Activated CD4-positive, alpha-beta T cell treated with anti-CD3 and anti-CD28 coated beads for 36 hours (primary cell): ENCODE data around the gene CUL5. TPM values are rescaled to one million over a fixed set of nuclear protein-coding genes. Genes with fewer than 3 reads are reported as not detected.
A peak's percentile ranks its signal among the peaks of the same experiment; 100 is the strongest.

Experiments
- ATAC-seq: fragments of 200-7000 bp; cut with Tn5 transposase; one replicate; pipeline ENCODE4 v1.10.0; 2021; ENCODE audit warnings: mild to moderate bottlenecking, moderate library complexity
- CTCF ChIA-PET: fragments of 350-600 bp; sonication (Branson Sonifier 250); formaldehyde crosslinking; loops from one replicate; lab custom pipeline; 2021; ENCODE audit warnings: antibody characterized with exemption; lab: Charles Lee
- POLR2A ChIA-PET: fragments of 350-600 bp; sonication (Branson Sonifier 250); formaldehyde crosslinking; loops from one replicate; lab custom pipeline; 2021; ENCODE audit warnings: antibody characterized with exemption, inconsistent platforms; lab: Charles Lee
- DNase-seq: peaks from one replicate; pipeline ENCODE4 v3.0.0-alpha.2; 2020
- H3K27ac Mint-ChIP-seq: one replicate; pipeline ENCODE4 v1.8.0; 2021; ENCODE audit warnings: mixed read lengths
- H3K27me3 Mint-ChIP-seq: one replicate; pipeline ENCODE4 v1.8.0; 2021; ENCODE audit warnings: mixed read lengths
- H3K36me3 Mint-ChIP-seq: one replicate; pipeline ENCODE4 v1.8.0; 2021; ENCODE audit warnings: low read depth, mixed read lengths
- H3K4me1 Mint-ChIP-seq: one replicate; pipeline ENCODE4 v1.8.0; 2021; ENCODE audit warnings: mixed read lengths
- H3K4me3 Mint-ChIP-seq: one replicate; pipeline ENCODE4 v1.8.0; 2021; ENCODE audit warnings: mild to moderate bottlenecking, moderate library complexity, mixed read lengths
- H3K9me3 Mint-ChIP-seq: one replicate; pipeline ENCODE4 v1.8.0; 2021; ENCODE audit warnings: low read depth, mixed read lengths
- intact Hi-C, 2 experiments: fragments of 100-400 bp; cut with DNase I in 1 of 2; cut with micrococcal nuclease in 1 of 2; formaldehyde crosslinking; loops; one replicate each; pipeline versions ENCODE4 v1.14.2 to v1.15.1; 2022 to 2024; cut with DNase I, micrococcal nuclease
- total RNA-seq, 2 experiments: library from RNA; stranded (reverse); gene quantifications; one replicate each; pipeline ENCODE4 v1.2.3, GENCODE V29; 2021

Gene CUL5
- total RNA-seq, 2 experiments from 2014 or later: 19.7 to 34.4 TPM

- H3K9me3 Mint-ChIP-seq: no peaks in the 10 kb centered on the region
- no peak overlapping the region for H3K4me3 Mint-ChIP-seq
- H3K36me3 Mint-ChIP-seq: peaks cover 38% of the 10 kb centered on the region
- ChIA-PET CTCF (interaction anchor here (0.5 kb wide), 1 partner anchor 262 kb away, joined by 3 read pairs; no protein-coding TSS in a partner anchor), POLR2A (no interaction called here)
- peak; percentile 60 for DNase-seq
- peak overlapping the region; percentile 80 for H3K27ac Mint-ChIP-seq
- peaks cover 26% of the 10 kb centered on the region for H3K4me1 Mint-ChIP-seq
- no peaks in the 10 kb centered on the region for H3K27me3 Mint-ChIP-seq
- intact Hi-C loops: loop anchor here (1.0 to 5.0 kb wide), 5 partner anchors 86 to 511 kb away; partner anchors contain the start of genes NPAT (in 2 of the 2), ATM (in 1 of the 2) and C11orf65 (in 1 of the 2)
- ATAC-seq: peak; percentile 60
These were observed 127.3 kb downstream of the CUL5 start for GRCh38 chr11:108135845-108136544.

DNA sequence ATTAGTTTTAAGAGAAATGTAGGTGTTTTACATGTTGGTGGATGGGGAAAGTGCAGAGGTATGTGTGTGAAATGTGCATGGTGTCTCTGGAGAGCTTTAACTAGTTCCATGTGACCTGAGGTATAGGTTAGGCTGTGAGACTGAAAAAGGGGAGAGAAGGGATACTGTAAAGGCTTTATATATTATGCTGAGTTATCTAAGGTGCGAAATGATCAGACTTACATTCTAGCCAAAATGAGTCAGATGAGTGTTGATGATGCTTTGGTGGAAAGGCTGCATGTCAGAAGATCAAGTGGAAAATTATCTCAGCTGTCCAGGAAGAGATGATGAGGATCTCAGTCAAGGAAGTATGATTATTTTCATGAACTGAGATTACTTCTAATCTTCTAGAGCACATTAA is 128.5 kb downstream of the CUL5 start:
- DNase-seq: no peak
- ChIA-PET CTCF (interaction anchor here (1.3 to 1.4 kb wide), 2 partner anchors 9 to 11 kb away, joined by 3 to 5 read pairs; no protein-coding TSS in a partner anchor), POLR2A (no interaction called here)
- Mint-ChIP-seq H3K4me1 (peaks cover 26% of the 10 kb centered on the region), H3K27ac (peak overlapping the region; percentile 75), H3K36me3 (peaks cover 38% of the 10 kb centered on the region), H3K4me3 (no peak overlapping the region), H3K9me3 (no peaks in the 10 kb centered on the region), H3K27me3 (no peaks in the 10 kb centered on the region)
- peak; percentile 74 for ATAC-seq
- intact Hi-C loops: loop anchor here (2.0 to 5.0 kb wide), 4 partner anchors 86 to 510 kb away; partner anchors contain the start of genes ATM (in 1 of the 2), C11orf65 (in 1 of the 2) and NPAT (in 1 of the 2)

DNA sequence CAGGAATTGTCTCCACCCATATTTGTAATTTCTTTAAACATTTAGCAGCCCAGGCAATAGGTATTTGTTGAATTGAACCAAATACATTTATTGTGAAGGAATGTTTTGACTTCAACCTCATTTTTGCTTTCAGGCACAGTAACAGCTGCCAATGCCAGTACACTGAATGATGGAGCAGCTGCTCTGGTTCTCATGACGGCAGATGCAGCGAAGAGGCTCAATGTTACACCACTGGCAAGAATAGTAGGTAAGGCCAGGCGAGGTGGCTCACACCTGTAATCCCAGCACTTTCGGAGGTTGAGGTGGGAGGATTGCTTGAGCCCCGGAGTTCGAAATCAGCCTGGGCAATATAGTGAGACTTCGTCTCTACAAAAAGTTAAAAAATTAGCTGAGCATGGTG is 133.6 kb downstream of the CUL5 start:
- intact Hi-C loops: loop anchor here in 1 of 2 experiments (5.0 kb wide), 1 partner anchor 50 kb away; no protein-coding TSS in a partner anchor
- POLR2A ChIA-PET: no interaction called here
- Mint-ChIP-seq H3K4me3 (no peak overlapping the region), H3K36me3 (peaks cover 59% of the 10 kb centered on the region), H3K9me3 (no peaks in the 10 kb centered on the region), H3K27me3 (no peaks in the 10 kb centered on the region), H3K4me1 (peaks cover 17% of the 10 kb centered on the region), H3K27ac (no peak overlapping the region)
- CTCF ChIA-PET: interaction anchor here (1.5 to 1.6 kb wide), 2 partner anchors 24 to 29 kb away, joined by 4 to 6 read pairs; no protein-coding TSS in a partner anchor
- no peak for ATAC-seq
- DNase-seq: no peak

- Mint-ChIP-seq H3K4me3 (no peak overlapping the region), H3K27me3 (no peaks in the 10 kb centered on the region), H3K36me3 (peaks cover 63% of the 10 kb centered on the region), H3K9me3 (no peaks in the 10 kb centered on the region), H3K4me1 (peaks cover 12% of the 10 kb centered on the region), H3K27ac (peak overlapping the region; percentile 52)
- intact Hi-C loops: loop anchor here in 1 of 2 experiments (5.0 kb wide), 1 partner anchor 48 kb away; no protein-coding TSS in a partner anchor
- ATAC-seq (peak; percentile 70), DNase-seq (no peak)
- POLR2A ChIA-PET: interaction anchor here (0.6 kb wide), 1 partner anchor 42 kb away, joined by 5 read pairs; no protein-coding TSS in a partner anchor
- CTCF ChIA-PET: interaction anchor here (0.5 to 0.9 kb wide), 3 partner anchors 26 to 504 kb away, joined by 3 to 6 read pairs (median 3); no protein-coding TSS in a partner anchor
These were observed 135.9 kb downstream of the CUL5 start for GRCh38 chr11:108144615-108145014.

GRCh38 chr11:108147150-108147549 is 138.5 kb downstream of the CUL5 start:
- Mint-ChIP-seq H3K4me3 (no peak overlapping the region), H3K9me3 (no peaks in the 10 kb centered on the region), H3K27me3 (no peaks in the 10 kb centered on the region), H3K36me3 (peaks cover 63% of the 10 kb centered on the region), H3K4me1 (peaks cover 12% of the 10 kb centered on the region), H3K27ac (peak overlapping the region; percentile 19)
- POLR2A ChIA-PET: no interaction called here
- DNase-seq: no peak
- ATAC-seq: no peak
- CTCF ChIA-PET: interaction anchor here (0.7 to 1.2 kb wide), 3 partner anchors 10 to 139 kb away, joined by 3 read pairs; partner anchors contain the start of gene CUL5
- intact Hi-C loops: no loop called here

- peaks cover 12% of the 10 kb centered on the region for H3K4me1 Mint-ChIP-seq
- H3K27ac Mint-ChIP-seq: peak overlapping the region; percentile 65
- ATAC-seq (no peak), DNase-seq (no peak)
- peaks cover 61% of the 10 kb centered on the region for H3K36me3 Mint-ChIP-seq
- no peak overlapping the region for H3K4me3 Mint-ChIP-seq
- ChIA-PET POLR2A (no interaction called here), CTCF (interaction anchor here (1.0 to 1.2 kb wide), 2 partner anchors 11 to 23 kb away, joined by 5 to 6 read pairs; no protein-coding TSS in a partner anchor)
- intact Hi-C loops: no loop called here
- H3K27me3 Mint-ChIP-seq: no peaks in the 10 kb centered on the region
- no peaks in the 10 kb centered on the region for H3K9me3 Mint-ChIP-seq
These were observed 139.9 kb downstream of the CUL5 start for GRCh38 chr11:108148556-108148955.

GRCh38 chr11:108154591-108154990 is 145.9 kb downstream of the CUL5 start:
- no peak for ATAC-seq
- Mint-ChIP-seq H3K4me3 (no peak overlapping the region), H3K27ac (no peak overlapping the region), H3K36me3 (peaks cover 30% of the 10 kb centered on the region), H3K4me1 (no peaks in the 10 kb centered on the region), H3K9me3 (no peaks in the 10 kb centered on the region), H3K27me3 (no peaks in the 10 kb centered on the region)
- intact Hi-C loops: no loop called here
- DNase-seq: no peak
- CTCF ChIA-PET: no interaction called here
- POLR2A ChIA-PET: no interaction called here

Other genes with a start within 250 kb of the CUL5 start
- 10 to 100 TPM; 24.5 to 25.5 TPM for gene SLC35F2, start 150.1 kb upstream of the CUL5 start, total RNA-seq
- gene RAB39A, start 80.5 kb upstream of the CUL5 start, total RNA-seq: under 1 TPM; 0.12 to 0.16 TPM
- 10 to 100 TPM; 59.0 to 67.0 TPM for gene ACAT1, start 112.7 kb downstream of the CUL5 start, total RNA-seq
- 10 to 100 TPM; 28.4 to 45.2 TPM for gene NPAT, start 213.7 kb downstream of the CUL5 start, total RNA-seq
- 10 to 100 TPM; 32.8 to 36.1 TPM for gene ATM, start 214.2 kb downstream of the CUL5 start, total RNA-seq